HCT116 (cell line): Measurements from ENCODE around the gene KCNJ14. TPM values are rescaled to one million over a fixed set of nuclear protein-coding genes. Genes with fewer than 3 reads are reported as not detected.

Experiments used
- ATAC-seq: fragments of 200-7000 bp; cut with Tn5 transposase; 2 replicates; pipeline ENCODE4 v1.9.1; 2020; ENCODE audit warnings: mild to moderate bottlenecking, moderate library complexity
- BruUV-seq: library from RNA; stranded (reverse); fragments of 400-500 nt; replicated peaks from 2 replicates; lab custom pipeline; 2021; lab: Mats Ljungman, UMichigan
- CTCF ChIA-PET: fragments of 300-600 bp; sonication (Branson Sonifier 250); formaldehyde crosslinking; loops from one replicate; lab custom pipeline; 2021; ENCODE audit warnings: antibody characterized with exemption; lab: Charles Lee
- POLR2A ChIA-PET: fragments of 300-600, 350-600 bp; sonication (Branson Sonifier 250); formaldehyde crosslinking; loops from one replicate; lab custom pipeline; 2021; ENCODE audit warnings: antibody characterized with exemption; lab: Charles Lee
- RAD21 ChIA-PET, 2 experiments: fragments of 300-600 bp; sonication (Branson Sonifier 250); formaldehyde crosslinking; loops; one replicate each; lab custom pipeline; 2023; ENCODE audit warnings: low total read pairs in 2 of 2; ENCODE audit not compliant: uncharacterized antibody in 2 of 2, unreplicated experiment in 2 of 2, low non-redundant PET in 1 of 2; lab: Charles Lee
- DNase-seq: peaks from one replicate; pipeline ENCODE4 v3.0.0-alpha.2; 2010; ENCODE audit warnings: low read depth, low spot score
- H2AFZ ChIP-seq: fragments of 200-600 bp; shearing (Covaris generic), sonication (generic); 2 replicates; pipeline ENCODE4 v1.6.1; 2017; ENCODE audit warnings: low read depth, mixed run types, mixed read lengths, antibody characterized with exemption, low read length; ENCODE audit not compliant: poor library complexity, severe bottlenecking
- H3K27ac ChIP-seq: 2 replicates; pipeline ENCODE4 v1.5.1; 2012; ENCODE audit warnings: low read depth, low read length
- H3K27me3 ChIP-seq: fragments of 200-600 bp; sonication (generic); 2 replicates; pipeline ENCODE4 v1.6.1; 2016; ENCODE audit warnings: mixed run types, low read length, mixed read lengths; ENCODE audit not compliant: insufficient read depth
- H3K36me3 ChIP-seq, 2 experiments: fragments of 200-500 bp in 1 of 2; fragments of 200-600 bp in 1 of 2; sonication (Bioruptor generic) in 1 of 2; sonication (generic) in 1 of 2; 2 replicates each; pipeline versions ENCODE4 v1.5.1 to v1.6.1; 2014 to 2016; ENCODE audit warnings: low read length in 2 of 2, inconsistent platforms in 1 of 2, mixed read lengths in 1 of 2, mixed run types in 1 of 2; ENCODE audit not compliant: insufficient read depth in 2 of 2, control insufficient read depth in 1 of 2
- H3K4me1 ChIP-seq, 2 experiments: fragments of 200-600 bp in 1 of 2; sonication (generic) in 1 of 2; 2 replicates each; pipeline versions ENCODE4 v1.5.1 to v1.6.1; 2012 to 2017; ENCODE audit warnings: low read length in 2 of 2, inconsistent platforms in 1 of 2, mild to moderate bottlenecking in 1 of 2, mixed read lengths in 1 of 2, mixed run types in 1 of 2, moderate library complexity in 1 of 2; ENCODE audit not compliant: insufficient read depth in 2 of 2, control insufficient read depth in 1 of 2
- H3K4me2 ChIP-seq: fragments of 200-600 bp; sonication (generic); 2 replicates; pipeline ENCODE4 v1.6.1; 2017; ENCODE audit warnings: mixed run types, low read length, mixed read lengths
- H3K4me3 ChIP-seq, 2 experiments: fragments of 200-600 bp in 1 of 2; sonication (generic) in 1 of 2; replicated peaks in 1 of 2; 2 replicates each; pipeline ENCODE4 v1.5.1; 2011 to 2016; ENCODE audit warnings: low read length in 2 of 2, control low read depth in 1 of 2, low read depth in 1 of 2, mild to moderate bottlenecking in 1 of 2, mixed read lengths in 1 of 2, mixed run types in 1 of 2
- H3K79me2 ChIP-seq: fragments of 200-600 bp; sonication (generic); 2 replicates; pipeline ENCODE4 v1.6.1; 2017; ENCODE audit warnings: mild to moderate bottlenecking, mixed run types, low read length, moderate library complexity, mixed read lengths; ENCODE audit not compliant: insufficient read depth
- H3K9ac ChIP-seq: fragments of 200-600 bp; sonication (generic); 2 replicates; pipeline ENCODE4 v1.6.1; 2016; ENCODE audit warnings: low read length, mixed read lengths
- H3K9me2 ChIP-seq: fragments of 200-600 bp; sonication (generic), shearing (Covaris generic); 2 replicates; pipeline ENCODE4 v1.6.1; 2017; ENCODE audit warnings: mixed run types, mild to moderate bottlenecking, moderate library complexity; ENCODE audit not compliant: insufficient read depth
- H3K9me3 ChIP-seq, 2 experiments: fragments of 200-500 bp in 1 of 2; fragments of 200-600 bp in 1 of 2; sonication (Bioruptor generic) in 1 of 2; sonication (generic) in 1 of 2; 2 replicates each; pipeline ENCODE4 v1.6.1; 2014 to 2017; ENCODE audit warnings: low read length in 2 of 2, mixed read lengths in 2 of 2, inconsistent platforms in 1 of 2, low read depth in 1 of 2, mild to moderate bottlenecking in 1 of 2, mixed run types in 1 of 2, moderate library complexity in 1 of 2; ENCODE audit not compliant: control insufficient read depth in 1 of 2, insufficient read depth in 1 of 2
- H4K20me1 ChIP-seq: fragments of 200-600 bp; sonication (generic), shearing (Covaris generic); 2 replicates; pipeline ENCODE4 v1.6.1; 2017; ENCODE audit warnings: mixed run types, mild to moderate bottlenecking, moderate library complexity; ENCODE audit not compliant: insufficient read depth
- CBX3 ChIP-seq: IDR thresholded peaks from 2 replicates; pipeline ENCODE4 v1.6.1; 2012; ENCODE audit warnings: low read depth
- CEBPB ChIP-seq: IDR thresholded peaks from 2 replicates; pipeline ENCODE4 v1.6.1; 2012; ENCODE audit warnings: low read depth
- CTCF ChIP-seq, 3 experiments: fragments of 200-600 bp in 1 of 3; sonication (generic) in 1 of 3; IDR thresholded peaks in 2 of 3; conservative IDR thresholded peaks in 1 of 3; 2 replicates each; pipeline ENCODE4 v1.5.1; 2012 to 2017; ENCODE audit warnings: low read depth in 2 of 3, low read length in 2 of 3, antibody characterized with exemption in 1 of 3, borderline replicate concordance in 1 of 3, control low read depth in 1 of 3, mild to moderate bottlenecking in 1 of 3, mixed read lengths in 1 of 3, mixed run types in 1 of 3, moderate library complexity in 1 of 3; ENCODE audit not compliant: insufficient read depth in 1 of 3
- EGR1 ChIP-seq: IDR thresholded peaks from 2 replicates; pipeline ENCODE4 v1.6.1; 2012; ENCODE audit warnings: low read depth
- ELF1 ChIP-seq: IDR thresholded peaks from 2 replicates; pipeline ENCODE4 v1.6.1; 2012; ENCODE audit warnings: low read depth, borderline replicate concordance
- EZH2phosphoT487 ChIP-seq: fragments of 200-600 bp; IDR thresholded peaks from 2 replicates; pipeline ENCODE4 v1.6.1; 2018; ENCODE audit warnings: antibody characterized with exemption, borderline replicate concordance
- JUND ChIP-seq: IDR thresholded peaks from 2 replicates; pipeline ENCODE4 v1.6.1; 2012
- MAX ChIP-seq: IDR thresholded peaks from 2 replicates; pipeline ENCODE4 v1.6.1; 2012
- POLR2A ChIP-seq: IDR thresholded peaks from 2 replicates; pipeline ENCODE4 v1.7.0; 2011; ENCODE audit warnings: borderline replicate concordance; ENCODE audit not compliant: insufficient read depth, insufficient read length; ENCODE audit errors: extremely low read depth
- POLR2AphosphoS5 ChIP-seq: IDR thresholded peaks from 2 replicates; pipeline ENCODE4 v1.6.1; 2011; ENCODE audit warnings: mild to moderate bottlenecking, low read depth, low read length, moderate library complexity
- RAD21 ChIP-seq: IDR thresholded peaks from 2 replicates; pipeline ENCODE4 v1.6.1; 2012; ENCODE audit warnings: low read depth, mild to moderate bottlenecking
- REST ChIP-seq: IDR thresholded peaks from 2 replicates; pipeline ENCODE4 v1.6.1; 2012; ENCODE audit warnings: low read depth
- SIN3A ChIP-seq: IDR thresholded peaks from 2 replicates; pipeline ENCODE4 v1.6.1; 2012; ENCODE audit warnings: low read depth
- SP1 ChIP-seq: IDR thresholded peaks from 2 replicates; pipeline ENCODE4 v1.6.1; 2012; ENCODE audit warnings: low read depth
- SRF ChIP-seq: IDR thresholded peaks from 2 replicates; pipeline ENCODE4 v1.6.1; 2012; ENCODE audit warnings: low read depth
- TCF7L2 ChIP-seq: IDR thresholded peaks from 2 replicates; pipeline ENCODE4 v1.7.0; 2011; ENCODE audit warnings: borderline replicate concordance, inconsistent platforms; ENCODE audit not compliant: insufficient read depth, insufficient read length; ENCODE audit errors: extremely low read depth
- YY1 ChIP-seq: IDR thresholded peaks from 2 replicates; pipeline ENCODE4 v1.6.1; 2011; ENCODE audit warnings: low read length, low read depth, moderate library complexity, mild to moderate bottlenecking; ENCODE audit not compliant: insufficient replicate concordance; ENCODE audit errors: extremely low read depth
- ZBTB33 ChIP-seq: IDR thresholded peaks from 2 replicates; pipeline ENCODE4 v1.6.1; 2011; ENCODE audit warnings: mild to moderate bottlenecking, low read length, moderate library complexity; ENCODE audit not compliant: insufficient replicate concordance; ENCODE audit errors: extremely low read depth
- ZFX ChIP-seq: fragments of 450-650 bp; IDR thresholded peaks from 2 replicates; pipeline ENCODE4 v1.6.1; 2017
- ZNF274 ChIP-seq: fragments of 200-500 bp; sonication (Bioruptor generic); IDR thresholded peaks from 2 replicates; pipeline ENCODE4 v1.6.1; 2014; ENCODE audit warnings: mild to moderate bottlenecking, low read depth, low read length, inconsistent platforms
- intact Hi-C: fragments of 100-400 bp; cut with micrococcal nuclease; formaldehyde crosslinking; loops from 2 replicates; pipeline ENCODE4 v1.10.0; 2022
- total RNA-seq: library from RNA; stranded (reverse); gene quantifications from one replicate; pipeline ENCODE4 v1.2.1, GENCODE V29; 2021; ENCODE audit not compliant: unreplicated experiment

KCNJ14 gene
- total RNA-seq, 1 experiment from 2014 or later: 2.5 TPM

GRCh38 chr19:48445256-48445605 is 10.1 kb upstream of the KCNJ14 start:
- POLR2A ChIA-PET: interaction anchor here (1.7 kb wide), 1 partner anchor 13 kb away, joined by 5 read pairs; no protein-coding TSS in a partner anchor
- Histone ChIP-seq H3K9me3 (no peaks in the 10 kb centered on the region), H4K20me1 (no peaks in the 10 kb centered on the region; the same call in 1 of the 2 replicates), H3K4me1 (peaks cover 8 to 20% of the 10 kb centered on the region in 2 experiments), H3K4me2 (peak overlapping the region; percentile 83), H3K9ac (peak overlapping the region; percentile 98), H3K79me2 (peaks cover 43% of the 10 kb centered on the region), H3K9me2 (no peaks in the 10 kb centered on the region), H3K4me3 (peak overlapping the region; percentile 73 to 99), H3K27me3 (no peaks in the 10 kb centered on the region)
- RAD21 ChIA-PET: interaction anchor here in 1 of 2 experiments (1.2 kb wide), 1 partner anchor 139 kb away, joined by 4 read pairs; no protein-coding TSS in a partner anchor
- ATAC-seq: peak; percentile 72
- no peak; the same call in 1 of the 2 replicates for TF ChIP-seq CBX3
- TF ChIP-seq ZNF274: no peak
- 0 out of 2 replicates have a peak, but pooled peaks have one; percentile 4 for TF ChIP-seq SIN3A
- no peak for TF ChIP-seq YY1
- TF ChIP-seq SRF: peak; percentile 18; the same call in 1 of the 2 replicates
- TF ChIP-seq CTCF (IDR thresholded peaks at IDR 0.05 in 2 of 3, conservative IDR thresholded peaks at IDR 0.05 in 1 of 3; ENCODE audit: borderline replicate concordance in 1 of 3, insufficient read depth in 1 of 3, low read depth in 2 of 3, low read length in 2 of 3): peak; percentile 56 to 74 (median 70); a peak in 5 of 6 replicates
- no peak for TF ChIP-seq ZFX
- no peak for TF ChIP-seq POLR2A
- no peak for TF ChIP-seq MAX
- TF ChIP-seq CEBPB: no peak; the same call in 1 of the 2 replicates
- TF ChIP-seq REST: no peak
- no peak for TF ChIP-seq EZH2phosphoT487
- no peak for TF ChIP-seq TCF7L2
- no peak for TF ChIP-seq JUND
- TF ChIP-seq SP1: no peak; the same call in 1 of the 2 replicates
- peak; percentile 37; the same call in 1 of the 2 replicates for TF ChIP-seq EGR1
- no peak for TF ChIP-seq POLR2AphosphoS5
- no peak for TF ChIP-seq ELF1
- peak; percentile 56 for TF ChIP-seq RAD21
- TF ChIP-seq ZBTB33: no peak
- TF ChIP-seq, all 23 proteins: peak for 5
- CTCF ChIA-PET: interaction anchor here (0.7 to 1.9 kb wide), 5 partner anchors 8 to 164 kb away, joined by 3 to 8 read pairs (median 5); no protein-coding TSS in a partner anchor
- Histone ChIP-seq H3K36me3 (peaks cover 18 to 30% of the 10 kb centered on the region in 2 experiments), H2AFZ (no peak overlapping the region), H3K27ac (peak overlapping the region; percentile 85)
- intact Hi-C loops: no loop called here
- peak; percentile 77 for DNase-seq
- BruUV-seq: TSS peak; percentile 88
